Smooth muscle cell (in vitro differentiated cells): ENCODE results near the gene TIAM2. TPM values are rescaled to one million over a fixed set of nuclear protein-coding genes. Genes with fewer than 3 reads are reported as not detected.

Experiments used
- DNase-seq: peaks from one replicate; lab custom pipeline; 2025; ENCODE audit not compliant: unreplicated experiment; lab: John Stamatoyannopoulos, UW
- H2AFZ ChIP-seq: fragments of 200-600 bp; sonication (generic); 2 replicates; pipeline ENCODE4 v1.6.0; 2016; ENCODE audit warnings: antibody characterized with exemption, low read depth, mild to moderate bottlenecking
- H3F3A ChIP-seq: fragments of 200-600 bp; sonication (generic); 2 replicates; pipeline ENCODE4 v1.6.0; 2017; ENCODE audit warnings: antibody characterized with exemption, low read depth
- H3K27ac ChIP-seq: fragments of 200-600 bp; sonication (generic); 2 replicates; pipeline ENCODE4 v1.5.1; 2016; ENCODE audit warnings: low read depth, mild to moderate bottlenecking
- H3K27me3 ChIP-seq: fragments of 200-600 bp; sonication (generic); 2 replicates; pipeline ENCODE4 v1.6.1; 2016; ENCODE audit warnings: low read depth, mild to moderate bottlenecking
- H3K36me3 ChIP-seq: fragments of 200-600 bp; sonication (generic); 2 replicates; pipeline ENCODE4 v1.5.1; 2016; ENCODE audit warnings: low read depth
- H3K4me1 ChIP-seq: fragments of 200-600 bp; sonication (generic); 2 replicates; pipeline ENCODE4 v1.5.1; 2016; ENCODE audit warnings: low read depth
- H3K4me2 ChIP-seq: fragments of 200-600 bp; sonication (generic); 2 replicates; pipeline ENCODE4 v1.6.0; 2016; ENCODE audit warnings: mild to moderate bottlenecking
- H3K4me3 ChIP-seq: fragments of 200-600 bp; sonication (generic); 2 replicates; pipeline ENCODE4 v1.5.1; 2016; ENCODE audit warnings: mild to moderate bottlenecking
- H3K79me2 ChIP-seq: fragments of 200-600 bp; sonication (generic); 2 replicates; pipeline ENCODE4 v1.6.0; 2016; ENCODE audit warnings: low read depth, mild to moderate bottlenecking
- H3K9ac ChIP-seq: fragments of 200-600 bp; sonication (generic); 2 replicates; pipeline ENCODE4 v1.6.0; 2016; ENCODE audit warnings: low read depth
- H3K9me3 ChIP-seq: fragments of 200-600 bp; sonication (generic); replicated peaks from 2 replicates; pipeline ENCODE4 v1.5.1; 2016; ENCODE audit warnings: low read depth
- H4K20me1 ChIP-seq: fragments of 200-600 bp; sonication (generic); 2 replicates; pipeline ENCODE4 v1.6.0; 2016; ENCODE audit warnings: low read depth
- CTCF ChIP-seq: fragments of 200-600 bp; sonication (generic); IDR thresholded peaks from 2 replicates; pipeline ENCODE4 v1.5.1; 2017; ENCODE audit warnings: borderline replicate concordance, mild to moderate bottlenecking, antibody characterized with exemption; ENCODE audit not compliant: insufficient read depth, poor library complexity, severe bottlenecking
- WGBS: methylation state at CpG from one replicate; pipeline ENCODE4 v1.1.7; 2016; ENCODE audit warnings: low lambda C conversion rate; 5-methylcytosine and 5-hydroxymethylcytosine counted together
- polyA plus RNA-seq: library from polyadenylated mRNA; unstranded; fragments of >200 nt; fragmentation: Nextera tagmentation; extraction: Ambion mirVana; gene quantifications from 2 replicates; pipeline ENCODE4 v1.2.1, GENCODE V29; 2016
- total RNA-seq: library from RNA; depleted of rRNA; stranded (reverse); fragments of >200 nt; gene quantifications from 2 replicates; pipeline ENCODE4 v1.2.3, GENCODE V29; 2014

The TIAM2 gene
- total and polyA plus RNA-seq, 2 experiments from 2014 or later = 13.1 to 24.9 TPM

GRCh38 chr6:155234167-155234566 is 239.1 kb downstream of the TIAM2 start:
- 80% methylated on average over 4 of the region's 4 CpGs for WGBS
- no peak for DNase-seq
- Histone ChIP-seq H3K36me3 (no peaks in the 10 kb centered on the region), H3K9me3 (no peaks in the 10 kb centered on the region), H3K27me3 (no peaks in the 10 kb centered on the region), H3F3A (no peaks in the 10 kb centered on the region), H3K79me2 (no peaks in the 10 kb centered on the region), H3K4me1 (no peaks in the 10 kb centered on the region), H3K4me2 (no peak overlapping the region), H3K9ac (no peak overlapping the region), H2AFZ (no peak overlapping the region), H4K20me1 (no peaks in the 10 kb centered on the region), H3K4me3 (no peak overlapping the region), H3K27ac (no peak overlapping the region)
- TF ChIP-seq CTCF = no peak

- DNase-seq = no peak
- Histone ChIP-seq H3K79me2 (no peaks in the 10 kb centered on the region), H3K4me2 (no peak overlapping the region), H3K9me3 (no peaks in the 10 kb centered on the region), H3K36me3 (no peaks in the 10 kb centered on the region), H2AFZ (no peak overlapping the region), H3F3A (no peaks in the 10 kb centered on the region), H3K9ac (no peak overlapping the region), H3K4me1 (no peaks in the 10 kb centered on the region), H4K20me1 (no peaks in the 10 kb centered on the region), H3K4me3 (no peak overlapping the region), H3K27ac (no peak overlapping the region), H3K27me3 (no peaks in the 10 kb centered on the region)
- WGBS = 97% methylated on average over 4 of the region's 4 CpGs
- TF ChIP-seq CTCF = no peak
Measured at GRCh38 chr6:155234687-155235086, 239.6 kb downstream of the TIAM2 start.

GRCh38 chr6:155235087-155235486 is 240.0 kb downstream of the TIAM2 start:
- no peaks in the 10 kb centered on the region for H4K20me1 ChIP-seq
- WGBS = 93% methylated on average over 5 of the region's 5 CpGs
- no peak overlapping the region for H3K9ac ChIP-seq
- no peak for DNase-seq
- no peaks in the 10 kb centered on the region for H3K36me3 ChIP-seq
- H3K4me1 ChIP-seq = no peaks in the 10 kb centered on the region
- H3K79me2 ChIP-seq = no peaks in the 10 kb centered on the region
- H2AFZ ChIP-seq = no peak overlapping the region
- H3K27ac ChIP-seq = no peak overlapping the region
- H3F3A ChIP-seq = no peaks in the 10 kb centered on the region
- no peak overlapping the region for H3K4me2 ChIP-seq
- no peaks in the 10 kb centered on the region for H3K9me3 ChIP-seq
- no peak for TF ChIP-seq CTCF
- H3K27me3 ChIP-seq = no peaks in the 10 kb centered on the region
- H3K4me3 ChIP-seq = no peak overlapping the region

DNA sequence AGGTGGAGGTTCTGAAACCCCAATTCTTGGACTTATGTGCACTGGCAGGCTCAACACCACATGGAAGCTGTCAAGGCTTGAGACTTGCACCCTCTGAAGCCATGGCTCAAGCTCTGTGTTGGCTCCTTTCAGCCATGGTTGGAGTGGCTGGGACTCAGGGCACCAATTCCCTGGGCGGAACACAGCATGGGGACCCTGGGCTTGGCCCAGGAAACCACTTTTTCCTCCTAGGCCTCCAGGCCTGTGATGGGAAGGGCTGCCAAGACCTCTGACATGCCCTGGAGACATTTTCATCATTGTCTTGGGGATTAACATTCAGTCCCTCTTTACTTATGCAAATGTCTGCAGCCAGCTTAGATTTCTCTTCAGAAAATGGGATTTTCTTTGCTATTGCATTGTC is 242.5 kb downstream of the TIAM2 start:
- H3K27ac ChIP-seq = no peak overlapping the region
- no peak overlapping the region for H3K9ac ChIP-seq
- DNase-seq = no peak
- no peaks in the 10 kb centered on the region for H3K36me3 ChIP-seq
- no peaks in the 10 kb centered on the region for H3K79me2 ChIP-seq
- H3K27me3 ChIP-seq = no peaks in the 10 kb centered on the region
- TF ChIP-seq CTCF = no peak
- no peak overlapping the region for H3K4me3 ChIP-seq
- H3K9me3 ChIP-seq = no peaks in the 10 kb centered on the region
- no peaks in the 10 kb centered on the region for H3K4me1 ChIP-seq
- no peak overlapping the region for H3K4me2 ChIP-seq
- no peaks in the 10 kb centered on the region for H3F3A ChIP-seq
- no peaks in the 10 kb centered on the region for H4K20me1 ChIP-seq
- 94% methylated on average over 1 of the region's 1 CpG for WGBS
- H2AFZ ChIP-seq = no peak overlapping the region
